H1 (cell line): ENCODE results near the gene ZNF775. TPM values are rescaled to one million over a fixed set of nuclear protein-coding genes. Genes with fewer than 3 reads are reported as not detected.

Experiments used
- CTCF ChIA-PET: fragments of 300-600 bp; sonication (Branson Sonifier 250); formaldehyde crosslinking; loops from one replicate; lab custom pipeline; 2021; ENCODE audit not compliant: partially characterized antibody; lab: Charles Lee
- POLR2A ChIA-PET: fragments of 300-600 bp; sonication (Branson Sonifier 250); formaldehyde crosslinking; loops from one replicate; lab custom pipeline; 2021; ENCODE audit warnings: inconsistent platforms; ENCODE audit not compliant: partially characterized antibody; lab: Charles Lee
- DNase-seq, 2 experiments: peaks; one replicate each; pipeline versions ENCODE4 v3.0.0 to v3.0.0-alpha.2; 2010 to 2022; ENCODE audit warnings: low spot score in 2 of 2, low read depth in 1 of 2, mixed read lengths in 1 of 2
- FAIRE-seq: peaks from 2 replicates; lab custom pipeline; 2011; peaks lifted over from hg19 to GRCh38; lab: Jason Lieb, UNC
- H2AFZ ChIP-seq: 2 replicates; pipeline ENCODE4 v1.8.1; 2012; ENCODE audit warnings: low read length, inconsistent platforms
- H2AK5ac ChIP-seq: 2 replicates; pipeline ENCODE4 v1.6.1; 2013; ENCODE audit warnings: low read depth, low read length
- H2BK120ac ChIP-seq: replicated peaks from 2 replicates; pipeline ENCODE3; 2013; ENCODE audit warnings: low read depth, low read length, inconsistent platforms
- H2BK12ac ChIP-seq: 2 replicates; pipeline ENCODE4 v1.6.1; 2013; ENCODE audit warnings: low read depth, low read length
- H2BK15ac ChIP-seq: 2 replicates; pipeline ENCODE4 v1.6.1; 2013; ENCODE audit warnings: low read length
- H2BK20ac ChIP-seq: 2 replicates; pipeline ENCODE4 v1.6.1; 2013; ENCODE audit warnings: low read length
- H2BK5ac ChIP-seq: 2 replicates; pipeline ENCODE4 v1.6.1; 2013; ENCODE audit warnings: low read depth, low read length
- H3K14ac ChIP-seq: 2 replicates; pipeline ENCODE4 v1.6.1; 2013; ENCODE audit warnings: inconsistent platforms; ENCODE audit not compliant: insufficient read length
- H3K18ac ChIP-seq: 2 replicates; pipeline ENCODE4 v1.6.1; 2013; ENCODE audit warnings: low read length; ENCODE audit errors: extremely low read depth
- H3K23ac ChIP-seq: 2 replicates; pipeline ENCODE4 v1.6.1; 2013; ENCODE audit warnings: inconsistent platforms; ENCODE audit not compliant: insufficient read length
- H3K23me2 ChIP-seq: 2 replicates; pipeline ENCODE4 v1.6.1; 2013; ENCODE audit warnings: low read depth, low read length
- H3K27ac ChIP-seq: 2 replicates; pipeline ENCODE4 v1.6.1; 2011; ENCODE audit warnings: low read depth, low read length, inconsistent platforms
- H3K27me3 ChIP-seq, 4 experiments: replicated peaks in 1 of 4; 1 replicate in 1 of 4; 2 replicates in 3 of 4; pipeline versions ENCODE4 v1.6.1 to v1.8.1; 2011 to 2013; ENCODE audit warnings: low read length in 3 of 4, mild to moderate bottlenecking in 3 of 4, inconsistent platforms in 2 of 4, mixed read lengths in 2 of 4, moderate library complexity in 1 of 4; ENCODE audit not compliant: control insufficient read depth in 3 of 4, insufficient read depth in 3 of 4; ENCODE audit errors: extremely low read depth in 1 of 4
- H3K36me3 ChIP-seq, 4 experiments: 2 replicates each; pipeline versions ENCODE4 v1.6.1 to v1.8.1; 2011 to 2013; ENCODE audit warnings: mild to moderate bottlenecking in 4 of 4, low read length in 3 of 4, moderate library complexity in 2 of 4, control low read depth in 1 of 4, inconsistent platforms in 1 of 4; ENCODE audit not compliant: insufficient read depth in 4 of 4, control insufficient read depth in 2 of 4
- H3K4ac ChIP-seq: replicated peaks from 2 replicates; pipeline ENCODE3; 2013; ENCODE audit warnings: low read length, low read depth, mixed read lengths, inconsistent platforms; ENCODE audit not compliant: insufficient read length
- H3K4me1 ChIP-seq, 4 experiments: replicated peaks in 1 of 4; 1 replicate in 1 of 4; 2 replicates in 3 of 4; pipeline versions ENCODE4 v1.6.1 to v1.8.1; 2011 to 2013; ENCODE audit warnings: low read length in 3 of 4, inconsistent platforms in 2 of 4, mixed read lengths in 1 of 4; ENCODE audit not compliant: insufficient read depth in 4 of 4, control insufficient read depth in 3 of 4
- H3K4me2 ChIP-seq, 2 experiments: 2 replicates each; pipeline versions ENCODE4 v1.6.1 to v1.8.1; 2011 to 2013; ENCODE audit warnings: low read depth in 2 of 2, low read length in 2 of 2, control low read depth in 1 of 2, inconsistent platforms in 1 of 2, mild to moderate bottlenecking in 1 of 2; ENCODE audit not compliant: insufficient read depth in 1 of 2
- H3K4me3 ChIP-seq, 4 experiments: fragments of 200-600, 300-600 bp in 1 of 4; sonication (generic), shearing (Covaris generic), sonication (Bioruptor Twin) in 1 of 4; 2 replicates each; pipeline versions ENCODE4 v1.5.1 to v1.8.1; 2011 to 2016; ENCODE audit warnings: low read length in 4 of 4, low read depth in 3 of 4, control low read depth in 2 of 4, inconsistent platforms in 2 of 4, mild to moderate bottlenecking in 2 of 4, mixed read lengths in 1 of 4, moderate library complexity in 1 of 4; ENCODE audit not compliant: insufficient read depth in 2 of 4; ENCODE audit errors: extremely low read depth in 1 of 4
- H3K56ac ChIP-seq: replicated peaks from 2 replicates; pipeline ENCODE3; 2013; ENCODE audit warnings: low read depth, mild to moderate bottlenecking, mixed read lengths, low read length, inconsistent platforms; ENCODE audit not compliant: insufficient read length
- H3K79me1 ChIP-seq: 2 replicates; pipeline ENCODE4 v1.6.1; 2013; ENCODE audit warnings: low read depth, low read length, control low read depth
- H3K79me2 ChIP-seq, 2 experiments: 2 replicates each; pipeline versions ENCODE4 v1.6.1 to v1.8.1; 2012 to 2013; ENCODE audit warnings: low read length in 2 of 2, mild to moderate bottlenecking in 2 of 2, inconsistent platforms in 1 of 2; ENCODE audit not compliant: insufficient read depth in 2 of 2, control insufficient read depth in 1 of 2
- H3K9ac ChIP-seq, 4 experiments: replicated peaks in 1 of 4; 1 replicate in 1 of 4; 2 replicates in 3 of 4; pipeline versions ENCODE4 v1.6.1 to v1.8.1; 2011 to 2013; ENCODE audit warnings: low read depth in 3 of 4, low read length in 3 of 4, control low read depth in 2 of 4, mild to moderate bottlenecking in 2 of 4, moderate library complexity in 2 of 4, inconsistent platforms in 1 of 4; ENCODE audit errors: extremely low read depth in 1 of 4
- H3K9me3 ChIP-seq, 2 experiments: 2 replicates each; pipeline versions ENCODE4 v1.6.1 to v1.8.1; 2012 to 2013; ENCODE audit warnings: mild to moderate bottlenecking in 2 of 2, moderate library complexity in 2 of 2, control low read depth in 1 of 2, inconsistent platforms in 1 of 2, low read depth in 1 of 2, low read length in 1 of 2, mixed read lengths in 1 of 2; ENCODE audit not compliant: insufficient read depth in 2 of 2
- H4K20me1 ChIP-seq, 2 experiments: replicated peaks in 1 of 2; 2 replicates each; pipeline versions ENCODE3 to v1.8.1; 2011 to 2013; ENCODE audit warnings: inconsistent platforms in 2 of 2, low read length in 2 of 2, mild to moderate bottlenecking in 1 of 2; ENCODE audit not compliant: insufficient read depth in 2 of 2, control insufficient read depth in 1 of 2
- H4K5ac ChIP-seq: 2 replicates; pipeline ENCODE4 v1.6.1; 2013; ENCODE audit warnings: low read length, low read depth, mixed read lengths, inconsistent platforms; ENCODE audit not compliant: insufficient read length
- H4K8ac ChIP-seq: 2 replicates; pipeline ENCODE4 v1.8.0; 2013; ENCODE audit warnings: mild to moderate bottlenecking, moderate library complexity, low read length, inconsistent platforms; ENCODE audit not compliant: insufficient read depth; ENCODE audit errors: extremely low read depth
- H4K91ac ChIP-seq: replicated peaks from 2 replicates; pipeline ENCODE3; 2013; ENCODE audit warnings: low read length, mixed read lengths, inconsistent platforms; ENCODE audit not compliant: insufficient read length
- BACH1 ChIP-seq: IDR thresholded peaks from 2 replicates; pipeline ENCODE4 v1.6.1; 2012; ENCODE audit warnings: low read length, improper control_type of control experiment
- BRCA1 ChIP-seq: IDR thresholded peaks from 2 replicates; pipeline ENCODE4 v1.6.1; 2012; ENCODE audit warnings: low read depth, low read length, improper control_type of control experiment
- CBX5 ChIP-seq: fragments of 300-800, 300-1000 bp; sonication (generic); IDR thresholded peaks from 2 replicates; pipeline ENCODE4 v1.7.1; 2016; ENCODE audit warnings: antibody characterized with exemption, low read length, low read depth
- CEBPB ChIP-seq: IDR thresholded peaks from 2 replicates; pipeline ENCODE4 v1.6.1; 2012; ENCODE audit warnings: low read depth, low read length
- EGR1 ChIP-seq: IDR thresholded peaks from 2 replicates; pipeline ENCODE4 v1.6.1; 2011; ENCODE audit warnings: low read depth, low read length, borderline replicate concordance
- EZH2 ChIP-seq: fragments of 200-600 bp; sonication (generic); IDR thresholded peaks from 2 replicates; pipeline ENCODE4 v1.7.1; 2012; ENCODE audit warnings: low read depth, mild to moderate bottlenecking, moderate library complexity, low read length, inconsistent platforms; ENCODE audit not compliant: severe bottlenecking
- HDAC2 ChIP-seq, 2 experiments: fragments of 300-600 bp in 1 of 2; sonication (generic) in 1 of 2; IDR thresholded peaks; 2 replicates each; pipeline ENCODE4 v1.6.1; 2011 to 2012; ENCODE audit warnings: low read depth in 2 of 2, low read length in 2 of 2, mild to moderate bottlenecking in 2 of 2, moderate library complexity in 2 of 2, borderline replicate concordance in 1 of 2, inconsistent platforms in 1 of 2
- HDAC6 ChIP-seq: IDR thresholded peaks from one replicate; pipeline ENCODE4 v1.7.1; 2012; ENCODE audit warnings: low read depth, mild to moderate bottlenecking, inconsistent platforms, low read length, moderate library complexity
- KDM1A ChIP-seq: fragments of 200-600, 300-600 bp; sonication (generic); IDR thresholded peaks from 2 replicates; pipeline ENCODE4 v1.7.1; 2016; ENCODE audit warnings: mild to moderate bottlenecking, low read length, borderline replicate concordance
- PHF8 ChIP-seq: fragments of 200-600 bp; sonication (generic); conservative IDR thresholded peaks from 2 replicates; pipeline ENCODE4 v1.7.1; 2012; ENCODE audit warnings: low read depth, mild to moderate bottlenecking, inconsistent platforms, low read length, moderate library complexity
- SAP30 ChIP-seq: fragments of 300-600 bp; sonication (generic); IDR thresholded peaks from 2 replicates; pipeline ENCODE4 v1.7.1; 2012; ENCODE audit warnings: low read length, moderate library complexity, mild to moderate bottlenecking, inconsistent platforms; ENCODE audit not compliant: insufficient read depth, insufficient replicate concordance
- TAF1 ChIP-seq: IDR thresholded peaks from 2 replicates; pipeline ENCODE4 v1.6.1; 2011; ENCODE audit warnings: mild to moderate bottlenecking, low read depth, low read length
- WGBS, 2 experiments: shearing (Covaris generic) in 1 of 2; methylation state at CpG; one replicate each; pipeline versions ENCODE4 v1.1.6 to v1.1.7; 2013 to 2015; ENCODE audit warnings: low lambda C conversion rate in 2 of 2, mixed read lengths in 2 of 2, inconsistent platforms in 1 of 2, low coverage in 1 of 2, missing lambda C conversion rate in 1 of 2; ENCODE audit not compliant: insufficient replicate concordance in 2 of 2, insufficient coverage in 1 of 2, insufficient read length in 1 of 2; ENCODE audit errors: extremely low coverage in 1 of 2, missing lambda C conversion rate in 1 of 2; 5-methylcytosine and 5-hydroxymethylcytosine counted together
- polyA plus RNA-seq, 7 experiments: library from polyadenylated mRNA; depleted of rRNA in 3 of 7; stranded (reverse) in 5 of 7; unstranded in 2 of 7; fragments of >200 nt in 5 of 7; fragments of 200-250 nt in 2 of 7; gene quantifications; 1 replicate in 5 of 7; 2 replicates in 1 of 7; 4 replicates in 1 of 7; pipeline versions ENCODE4 v1.2.1 to v1.2.3, GENCODE V29; 2011 to 2013; ENCODE audit warnings: missing spikeins in 2 of 7, mixed read lengths in 2 of 7
- total RNA-seq: library from RNA; stranded (reverse); fragmentation: NEBNext Ultra II Directional; extraction: Animal tissue kit (Norgen Biotek cat#: 25700); gene quantifications from 2 replicates; pipeline ENCODE4 v1.2.1, GENCODE V29; 2021

The ZNF775 gene
- total and polyA plus RNA-seq, 2 of the 8 experiments (the other 6 are each of a cell fraction or from before 2014, with no cell fraction given): 13.6 to 21.5 TPM

- Histone ChIP-seq H2BK15ac (peak overlapping the region; percentile 4; the same call in 1 of the 2 replicates), H3K23ac (no peak overlapping the region), H3K79me1 (peaks cover 5% of the 10 kb centered on the region), H2AFZ (no peak overlapping the region), H4K8ac (no peak overlapping the region), H2BK120ac (peak overlapping the region; percentile 81), H3K14ac (no peak overlapping the region), H3K4me2 (peak overlapping the region; percentile 75 to 77), H3K18ac (peak overlapping the region; percentile 42; the same call in 1 of the 2 replicates), H3K4me1 (peaks cover 34 to 46% (median 35%) of the 10 kb centered on the region in 4 experiments), H3K4me3 (peak overlapping the region; percentile 49 to 79 (median 61)), H2BK20ac (0 out of 2 replicates have a peak overlapping the region, but pooled peaks have one; percentile 9), H2BK12ac (peak overlapping the region; percentile 45), H3K36me3 (peaks cover 7 to 29% (median 14%) of the 10 kb centered on the region in 4 experiments), H3K27ac (no peak overlapping the region), H2AK5ac (peak overlapping the region; percentile 67; the same call in 1 of the 2 replicates), H4K5ac (peak overlapping the region; percentile 60), H3K56ac (peak overlapping the region; percentile 60), H3K79me2 (peaks cover 0 to 24% of the 10 kb centered on the region in 2 experiments; a peak in 2 of 4 replicates), H4K91ac (peak overlapping the region; percentile 80), H3K9ac (no peak overlapping the region; a peak in 1 of 7 replicates), H3K23me2 (peaks cover 4% of the 10 kb centered on the region; the same call in 1 of the 2 replicates), H3K27me3 (no peaks in the 10 kb centered on the region), H2BK5ac (peak overlapping the region; percentile 100; the same call in 1 of the 2 replicates), H3K4ac (no peak overlapping the region), H3K9me3 (no peaks in the 10 kb centered on the region), H4K20me1 (peaks cover 0 to 3% of the 10 kb centered on the region in 2 experiments)
- DNase-seq (no peak), FAIRE-seq (no peak)
- POLR2A ChIA-PET: interaction anchor here (0.7 to 14.9 kb wide), 13 partner anchors 8 to 77 kb away, joined by 3 to 230 read pairs (median 8); partner anchors contain the start of gene REPIN1
- no peak for TF ChIP-seq HDAC2 (IDR thresholded peaks at IDR 0.05; ENCODE audit: borderline replicate concordance in 1 of 2, low read depth in 2 of 2, low read length in 2 of 2)
- no peak; the same call in 1 of the 2 replicates for TF ChIP-seq BACH1
- no peak for TF ChIP-seq EZH2
- TF ChIP-seq CEBPB: no peak
- TF ChIP-seq CBX5: no peak
- no peak for TF ChIP-seq BRCA1
- no peak for TF ChIP-seq EGR1
- no peak for TF ChIP-seq SAP30
- 0 out of 2 replicates have a peak, but pooled peaks have one; percentile 4 for TF ChIP-seq PHF8
- no peak for TF ChIP-seq HDAC6
- TF ChIP-seq KDM1A: peak; percentile 5; the same call in 1 of the 2 replicates
- TF ChIP-seq TAF1: no peak
- CTCF ChIA-PET: interaction anchor here (0.7 to 3.8 kb wide), 15 partner anchors 9 to 90 kb away, joined by 3 to 16 read pairs (median 4); no protein-coding TSS in a partner anchor
- WGBS, 2 experiments: 37% methylated on average over 2 of the region's 2 CpGs; no CpG with 5 or more reads in 1 of the 2 experiments
Observed at GRCh38 chr7:150406312-150406566, 27.1 kb downstream of the ZNF775 start.
